LHCN-M2 (cell line): ENCODE results near the gene LPAR4. TPM values are rescaled to one million over a fixed set of nuclear protein-coding genes. Genes with fewer than 3 reads are reported as not detected.
A peak's percentile ranks its signal among the peaks of the same experiment; 100 is the strongest.
"Not testable (repeated sequence)": the region's sequence is repeated elsewhere in the genome, so short reads cannot be mapped to it uniquely, and the experiment has no call there.

Experiments
- DNase-seq: peaks from one replicate; pipeline ENCODE4 v3.0.0-alpha.2; 2012; ENCODE audit warnings: low read depth
- polyA plus RNA-seq: library from polyadenylated mRNA; unstranded; fragments of >200 nt; gene quantifications from one replicate; pipeline ENCODE4 v1.2.1, GENCODE V29; 2012; ENCODE audit warnings: missing spikeins
- total RNA-seq: library from RNA; depleted of rRNA; stranded (reverse); fragments of >200 nt; gene quantifications from 2 replicates; pipeline ENCODE4 v1.2.3, GENCODE V29; 2014; rRNA removed

Gene LPAR4
- 2.4 and 3.8 TPM in 2 replicates for total RNA-seq
- polyA plus RNA-seq, result 1.6 TPM

- DNase-seq, result peak; percentile 54
Measured at GRCh38 chrX:78747489-78747888, at the start of gene LPAR4. Gene LPAR4 (plus strand): TSS chrX:78747720. CDS start chrX:78754870, 7,150 bp downstream.

GRCh38 chrX:78706071-78706470 lies 41.4 kb upstream of the LPAR4 start:
- DNase-seq, result no peak

DNA sequence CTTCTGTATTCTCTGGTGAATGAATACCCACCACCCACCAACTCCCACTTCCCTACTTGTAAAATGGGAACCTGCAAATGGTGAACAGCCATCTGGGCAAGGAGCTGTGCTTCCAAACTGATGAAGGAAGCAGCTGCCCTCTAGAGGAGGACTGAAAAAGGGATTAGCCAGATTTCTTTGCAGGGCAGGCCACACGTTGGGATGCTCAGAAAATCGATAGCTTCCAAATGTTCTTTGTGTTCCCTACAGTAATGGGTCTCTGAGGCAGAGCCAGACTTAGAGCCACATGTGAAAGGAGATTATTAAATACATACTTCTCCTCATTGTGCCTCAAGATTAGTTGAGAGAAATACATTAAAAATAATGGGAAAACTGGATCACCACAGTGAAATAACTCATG lies 39.3 kb upstream of the LPAR4 start:
- DNase-seq, result peak; percentile 45

DNA sequence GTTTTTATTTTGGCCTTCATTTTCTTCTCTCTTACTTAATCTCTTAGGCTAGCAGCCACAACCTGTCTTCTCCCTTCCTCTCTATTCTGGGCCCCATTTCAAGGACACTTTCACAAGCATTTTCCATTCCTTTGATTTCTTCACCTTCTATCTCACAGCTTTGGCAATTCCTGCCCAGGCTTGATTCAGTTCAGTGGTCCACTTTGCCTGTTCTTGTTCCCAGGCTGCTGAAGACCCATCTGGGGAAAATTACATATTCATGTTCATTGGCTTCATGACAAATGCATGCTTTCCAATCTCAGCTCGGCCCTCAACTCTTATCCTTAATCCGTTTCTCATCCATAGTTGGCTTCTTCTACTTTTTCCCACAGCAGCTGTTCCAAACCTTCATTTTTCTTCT lies 38.7 kb upstream of the LPAR4 start:
- peak; percentile 9 for DNase-seq

GRCh38 chrX:78710171-78710570 lies 37.3 kb upstream of the LPAR4 start:
- DNase-seq, result peak; percentile 34

GRCh38 chrX:78712336-78712735 lies 35.2 kb upstream of the LPAR4 start:
- peak; percentile 28 for DNase-seq

DNA sequence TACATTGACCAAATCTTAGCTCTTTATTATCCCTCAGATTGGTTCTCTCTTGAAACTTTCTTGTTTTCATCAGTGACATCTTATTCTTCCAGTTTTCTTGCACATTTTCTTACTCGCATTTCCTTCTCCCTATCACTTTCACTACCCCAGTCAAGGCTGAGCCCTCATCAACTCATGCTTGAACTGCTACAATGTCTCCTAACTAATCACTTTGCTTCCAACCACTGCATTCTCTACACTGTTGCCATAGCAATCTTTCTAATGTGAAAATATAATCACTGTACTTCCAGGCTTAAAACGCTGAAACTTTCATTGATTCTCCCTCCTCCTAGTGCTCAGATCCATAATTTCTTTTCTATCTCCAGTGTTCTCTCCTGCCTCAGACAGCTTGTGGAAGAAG lies 22.2 kb upstream of the LPAR4 start:
- no peak for DNase-seq

DNA sequence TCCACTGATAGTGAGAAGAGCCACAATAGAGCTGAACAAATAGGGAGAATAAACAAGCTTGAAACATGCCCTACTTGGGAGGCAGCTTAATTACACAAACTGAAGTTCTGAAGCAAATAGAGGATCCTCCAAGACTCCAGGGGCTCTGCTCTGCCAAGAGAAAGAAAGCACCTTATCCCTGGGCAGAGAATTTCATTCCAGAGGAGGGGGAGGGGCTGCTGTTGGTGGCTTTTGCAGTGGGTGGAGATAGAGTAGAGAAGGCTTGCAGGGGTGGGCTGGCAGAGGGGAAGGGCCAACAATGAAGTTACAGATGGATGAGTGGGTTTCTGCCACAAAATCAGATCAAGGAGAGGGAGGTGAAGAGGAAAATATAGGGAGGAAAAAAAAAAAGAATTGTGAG lies 1.0 kb upstream of the LPAR4 start:
- DNase-seq, result no peak

GRCh38 chrX:78747971-78748370 lies 451 bp downstream of the LPAR4 start:
- peak; percentile 1 for DNase-seq

GRCh38 chrX:78748846-78749245 lies 1.3 kb downstream of the LPAR4 start:
- DNase-seq, result no peak

DNA sequence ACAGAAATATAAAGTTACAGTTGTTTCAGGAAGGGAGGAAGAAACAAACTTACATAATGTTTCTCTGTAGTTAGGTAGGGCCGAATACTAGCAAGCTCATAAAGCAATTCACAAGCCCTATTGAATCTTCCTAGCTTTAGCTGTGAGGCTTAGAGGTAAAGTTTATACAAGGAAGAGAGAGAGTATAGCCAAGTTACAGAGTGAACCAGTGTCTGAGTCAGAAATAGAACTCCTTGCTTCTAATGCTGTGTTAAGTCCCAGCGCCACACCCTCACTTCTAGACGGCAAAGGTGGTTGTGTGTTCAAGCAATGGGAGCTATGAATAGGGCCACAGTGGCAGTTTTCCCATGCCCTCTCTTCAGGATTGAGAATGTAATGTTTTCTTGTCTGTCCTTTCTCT lies 6.1 kb downstream of the LPAR4 start:
- DNase-seq, result peak; percentile 2

GRCh38 chrX:78754917-78755316 lies 7.4 kb downstream of the LPAR4 start:
- DNase-seq, result no peak

DNA sequence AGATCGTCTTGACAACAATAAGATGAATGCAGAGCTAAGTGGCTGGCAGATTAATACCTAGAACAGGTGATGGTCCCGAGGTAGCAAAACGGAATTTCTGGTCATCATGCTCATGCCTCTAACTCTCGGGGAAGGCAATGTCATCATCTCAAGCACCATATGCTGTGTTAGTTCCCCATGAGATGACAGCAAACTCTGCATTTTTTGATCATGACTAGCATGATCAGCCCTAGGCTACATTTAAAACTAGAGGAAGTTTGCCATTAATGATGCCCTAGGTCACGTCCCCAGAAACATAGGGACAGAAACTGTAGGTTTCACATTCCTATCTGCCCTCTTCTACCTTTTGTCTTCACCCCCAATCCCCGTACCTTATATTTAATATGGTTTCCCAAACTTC lies 11.6 kb downstream of the LPAR4 start:
- DNase-seq, result peak; percentile 31

- DNase-seq, result peak; percentile 71
Measured at GRCh38 chrX:78769101-78769755, 21.7 kb downstream of the LPAR4 start.

DNA sequence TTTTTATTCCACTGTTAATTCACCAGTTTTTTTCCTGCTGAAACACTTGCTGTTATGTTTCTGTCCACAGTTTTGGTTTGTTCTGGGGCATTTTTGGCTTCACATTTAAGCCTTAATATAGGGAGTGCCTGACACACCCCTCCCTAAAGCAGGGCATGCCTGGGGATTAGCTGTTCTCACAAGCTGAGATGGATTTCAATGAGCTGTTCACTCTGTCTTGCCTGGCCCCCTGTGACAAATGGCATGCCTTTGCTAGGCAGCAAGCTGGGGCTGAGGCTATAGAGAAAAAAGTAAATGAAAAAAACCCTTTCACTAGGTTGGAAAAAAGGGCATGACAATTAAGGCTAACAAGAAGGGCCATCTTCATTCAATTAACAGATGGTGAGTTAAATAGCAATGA lies 22.4 kb downstream of the LPAR4 start:
- peak; percentile 83 for DNase-seq

DNA sequence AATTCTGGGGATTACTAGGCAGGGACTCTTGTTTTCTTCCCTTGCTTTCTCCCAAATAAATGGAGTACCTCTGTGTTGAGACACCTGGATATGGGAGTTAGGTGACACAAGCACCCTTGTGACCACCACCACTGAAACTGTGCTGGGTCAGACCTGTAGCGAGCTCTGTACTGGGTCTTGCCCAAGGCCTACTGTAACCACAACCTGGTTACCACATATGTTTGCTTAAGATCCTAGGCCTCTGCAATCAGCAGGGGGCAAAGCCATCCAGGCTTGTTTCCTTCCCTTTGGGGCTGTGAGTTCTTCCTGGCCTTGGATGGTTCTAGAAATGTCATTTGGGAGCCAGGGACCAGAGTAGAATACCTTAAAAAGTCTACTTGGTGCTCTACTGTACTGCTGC lies 49.4 kb downstream of the LPAR4 start:
- DNase-seq, result no peak

DNA sequence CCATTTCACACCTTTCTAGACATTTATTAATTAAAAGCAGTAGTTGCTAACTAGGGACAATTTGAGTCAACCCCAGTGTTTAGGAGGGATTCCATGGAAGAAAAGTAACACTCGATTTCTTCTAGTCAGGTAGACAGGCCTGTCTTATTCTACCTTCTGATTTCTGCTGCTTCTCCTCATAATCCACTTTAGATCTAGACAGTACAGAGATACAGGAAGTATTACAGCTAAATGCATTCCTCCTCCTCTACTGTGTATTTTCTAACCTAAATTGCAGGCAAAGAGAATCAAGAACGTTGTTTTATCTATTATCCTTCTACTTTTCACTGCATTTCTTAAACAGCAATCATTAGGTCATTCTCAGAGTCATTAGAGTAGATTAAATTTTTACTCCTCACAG lies 52.6 kb downstream of the LPAR4 start:
- no peak for DNase-seq

- DNase-seq, result no peak
Measured at GRCh38 chrX:78800694-78801093, 53.2 kb downstream of the LPAR4 start.

GRCh38 chrX:78801522-78801921 lies 54.0 kb downstream of the LPAR4 start:
- DNase-seq, result no peak

DNA sequence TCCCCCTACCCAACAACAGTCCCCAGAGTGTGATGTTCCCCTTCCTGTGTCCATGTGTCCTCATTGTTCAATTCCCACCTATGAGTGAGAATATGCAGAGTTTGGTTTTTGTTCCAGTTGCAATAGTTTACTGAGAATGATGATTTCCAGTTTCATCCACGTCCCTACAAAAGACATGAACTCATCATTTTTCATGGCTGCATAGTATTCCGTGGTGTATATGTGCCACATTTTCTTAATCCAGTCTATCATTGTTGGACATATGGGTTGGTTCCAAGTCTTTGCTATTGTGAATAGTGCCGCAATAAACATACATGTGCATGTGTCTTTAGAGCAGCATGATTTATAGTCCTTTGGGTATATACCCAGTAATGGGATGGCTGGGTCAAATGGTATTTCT lies 55.0 kb downstream of the LPAR4 start:
- DNase-seq, result not testable (repeated sequence)
